Pulmonary artery endothelial cell (primary cell): ENCODE results near the gene PI4K2A. TPM values are rescaled to one million over a fixed set of nuclear protein-coding genes. Genes with fewer than 3 reads are reported as not detected.

Experiments used
- total RNA-seq: library from RNA; depleted of rRNA; stranded (reverse); fragments of >200 nt; gene quantifications from 2 replicates; pipeline ENCODE4 v1.2.3, GENCODE V29; 2014

The PI4K2A gene
- total RNA-seq, 1 donor from 2014 or later = 17.1 TPM

Other genes with a start within 250 kb of the PI4K2A start
- 21.6 and 27.8 TPM in 2 replicates for gene RRP12, start 239.3 kb upstream of the PI4K2A start, total RNA-seq
- 334 and 374 TPM in 2 replicates for gene PGAM1, start 214.5 kb upstream of the PI4K2A start, total RNA-seq
- 39.3 and 43.8 TPM in 2 replicates for gene EXOSC1, start 194.7 kb upstream of the PI4K2A start, total RNA-seq
- gene ZDHHC16, start 194.5 kb upstream of the PI4K2A start, total RNA-seq = 35.5 and 50.4 TPM in 2 replicates
- 70.7 and 76.8 TPM in 2 replicates for gene MMS19, start 142.2 kb upstream of the PI4K2A start, total RNA-seq
- gene UBTD1, start 141.7 kb upstream of the PI4K2A start, total RNA-seq = 41.4 and 58.4 TPM in 2 replicates
- 0.78 and 1.8 TPM in 2 replicates for gene ANKRD2, start 67.9 kb upstream of the PI4K2A start, total RNA-seq
- gene HOGA1, start 56.3 kb upstream of the PI4K2A start, total RNA-seq = 0.18 and 0.53 TPM in 2 replicates
- not detected in 2 replicates for gene C10orf62, start 51.0 kb upstream of the PI4K2A start, total RNA-seq
- gene MORN4, start 7.2 kb upstream of the PI4K2A start, total RNA-seq = 3.9 and 7.1 TPM in 2 replicates
- 2.4 and 3.2 TPM in 2 replicates for gene AVPI1, start 46.6 kb downstream of the PI4K2A start, total RNA-seq
- gene MARVELD1, start 73.1 kb downstream of the PI4K2A start, total RNA-seq = 17.3 and 21.2 TPM in 2 replicates
- gene ZFYVE27, start 96.5 kb downstream of the PI4K2A start, total RNA-seq = 16.0 and 20.8 TPM in 2 replicates
- gene SFRP5, start 131.3 kb downstream of the PI4K2A start, total RNA-seq = not detected in 2 replicates
- gene GOLGA7B, start 209.2 kb downstream of the PI4K2A start, total RNA-seq = under 0.01 TPM in 1 of 2 replicates, not detected in the other